Measurements from ENCODE around the gene FITM2.

FITM2 gene

GRCh38 chr20:44255942-44256341 is 55.1 kb downstream of the FITM2 start:
- DNase-seq (ENCODE audit: low read depth), result no peak
- H3K4me3 ChIP-seq (ENCODE audit: control insufficient read depth, low read depth, low read length), result no peak overlapping the region
- no peak for TF ChIP-seq CTCF (IDR thresholded peaks at IDR 0.05; ENCODE audit: control insufficient read depth, insufficient read depth, low read depth, low read length, missing control alignments)

- DNase-seq (ENCODE audit: low read depth), result no peak
- no peak for TF ChIP-seq CTCF (IDR thresholded peaks at IDR 0.05; ENCODE audit: control insufficient read depth, insufficient read depth, low read depth, low read length, missing control alignments)
- no peak overlapping the region for H3K4me3 ChIP-seq (ENCODE audit: control insufficient read depth, low read depth, low read length)
Observed at GRCh38 chr20:44254073-44254472, 56.9 kb downstream of the FITM2 start.

- no peak for DNase-seq (ENCODE audit: low read depth)
- H3K4me3 ChIP-seq (ENCODE audit: control insufficient read depth, low read depth, low read length), result no peak overlapping the region
- no peak for TF ChIP-seq CTCF (IDR thresholded peaks at IDR 0.05; ENCODE audit: control insufficient read depth, insufficient read depth, low read depth, low read length, missing control alignments)
Observed at GRCh38 chr20:44253528-44253927, 57.5 kb downstream of the FITM2 start.

All from AG09309 (cell line).